NCI-H774 (cell line): Measurements from ENCODE around the gene BRPF3.
"Not testable (repeated sequence)": the region's sequence is repeated elsewhere in the genome, so short reads cannot be mapped to it uniquely, and the experiment has no call there.

Experiments
- DNase-seq: peaks from one replicate; lab custom pipeline; 2025; lab: John Stamatoyannopoulos, UW

Gene BRPF3

GRCh38 chr6:36200998-36201596, 4.6 kb downstream of the BRPF3 start:
- DNase-seq = no peak

- no peak for DNase-seq
These were observed 5.1 kb downstream of the BRPF3 start for GRCh38 chr6:36201612-36202011.

GRCh38 chr6:36202101-36202500, 5.6 kb downstream of the BRPF3 start:
- no peak for DNase-seq

GRCh38 chr6:36204068-36204753, 7.7 kb downstream of the BRPF3 start:
- no peak for DNase-seq

GRCh38 chr6:36207155-36207554, 10.6 kb downstream of the BRPF3 start:
- no peak for DNase-seq

- no peak for DNase-seq
These were observed 13.1 kb downstream of the BRPF3 start for GRCh38 chr6:36209606-36210005.

- DNase-seq = no peak
These were observed 13.6 kb downstream of the BRPF3 start for GRCh38 chr6:36210182-36210581.

- DNase-seq = no peak
These were observed 14.5 kb downstream of the BRPF3 start for GRCh38 chr6:36210886-36211595.

GRCh38 chr6:36216559-36216958, 20.0 kb downstream of the BRPF3 start:
- no peak for DNase-seq

GRCh38 chr6:36217188-36217587, 20.6 kb downstream of the BRPF3 start:
- no peak for DNase-seq

- no peak for DNase-seq
These were observed 21.4 kb downstream of the BRPF3 start for GRCh38 chr6:36217946-36218345.

- not testable (repeated sequence) for DNase-seq
These were observed 22.0 kb downstream of the BRPF3 start for GRCh38 chr6:36218516-36218915.

GRCh38 chr6:36219081-36219480, 22.5 kb downstream of the BRPF3 start:
- DNase-seq = no peak

GRCh38 chr6:36220226-36220625, 23.7 kb downstream of the BRPF3 start:
- DNase-seq = no peak

GRCh38 chr6:36221674-36222073, 25.1 kb downstream of the BRPF3 start:
- DNase-seq = no peak

GRCh38 chr6:36222924-36223323, 26.4 kb downstream of the BRPF3 start:
- DNase-seq = no peak

GRCh38 chr6:36223706-36224105, 27.2 kb downstream of the BRPF3 start:
- no peak for DNase-seq

GRCh38 chr6:36224918-36225461, 28.4 kb downstream of the BRPF3 start:
- DNase-seq = no peak

- DNase-seq = no peak
These were observed 30.0 kb downstream of the BRPF3 start for GRCh38 chr6:36226438-36227047.

- DNase-seq = no peak
These were observed 31.1 kb downstream of the BRPF3 start for GRCh38 chr6:36227379-36228228.

- no peak for DNase-seq
These were observed 32.7 kb downstream of the BRPF3 start for GRCh38 chr6:36229223-36229622.

GRCh38 chr6:36230371-36230770, 33.8 kb downstream of the BRPF3 start:
- no peak for DNase-seq
